Stimulated activated CD4-positive, alpha-beta T cell treated with anti-CD3 and anti-CD28 coated beads, Interleukin-2, amount 100 ng/mL, for 4 hours (primary cell): ENCODE measurements around the gene ADAMTS7.
A peak's percentile ranks its signal among the peaks of the same experiment; 100 is the strongest.
"Not testable (repeated sequence)": the region's sequence is repeated elsewhere in the genome, so short reads cannot be mapped to it uniquely, and the experiment has no call there.

Experiments used
- DNase-seq: peaks from one replicate; pipeline ENCODE4 v3.0.0-alpha.2; 2020; ENCODE audit warnings: low read depth

ADAMTS7 gene

GRCh38 chr15:78811124-78811824, at the start of gene ADAMTS7:
Gene ADAMTS7, minus strand, starts transcription at chr15:78811464. Its CDS starts 244 bp downstream, at chr15:78811220.
- DNase-seq, result peak; percentile 14

- peak; percentile 58 for DNase-seq
Measured at GRCh38 chr15:78859971-78860719, 48.9 kb upstream of the ADAMTS7 start.

GRCh38 chr15:78855746-78856145, 44.5 kb upstream of the ADAMTS7 start:
- no peak for DNase-seq

GRCh38 chr15:78854833-78855372, 43.6 kb upstream of the ADAMTS7 start:
- DNase-seq, result no peak

GRCh38 chr15:78853500-78853899, 42.2 kb upstream of the ADAMTS7 start:
- no peak for DNase-seq

- no peak for DNase-seq
Measured at GRCh38 chr15:78850941-78851755, 39.9 kb upstream of the ADAMTS7 start.

GRCh38 chr15:78850352-78850751, 39.1 kb upstream of the ADAMTS7 start:
- no peak for DNase-seq

GRCh38 chr15:78847387-78847906, 36.2 kb upstream of the ADAMTS7 start:
- DNase-seq, result not testable (repeated sequence)

- DNase-seq, result not testable (repeated sequence)
Measured at GRCh38 chr15:78846906-78847305, 35.6 kb upstream of the ADAMTS7 start.

GRCh38 chr15:78842519-78842918, 31.3 kb upstream of the ADAMTS7 start:
- no peak for DNase-seq

GRCh38 chr15:78841891-78842290, 30.6 kb upstream of the ADAMTS7 start:
- DNase-seq, result no peak

- DNase-seq, result no peak
Measured at GRCh38 chr15:78841376-78841706, 30.1 kb upstream of the ADAMTS7 start.

- no peak for DNase-seq
Measured at GRCh38 chr15:78840661-78841375, 29.6 kb upstream of the ADAMTS7 start.

GRCh38 chr15:78839151-78839550, 27.9 kb upstream of the ADAMTS7 start:
- not testable (repeated sequence) for DNase-seq

GRCh38 chr15:78838489-78838888, 27.2 kb upstream of the ADAMTS7 start:
- DNase-seq, result no peak

GRCh38 chr15:78837543-78837942, 26.3 kb upstream of the ADAMTS7 start:
- DNase-seq, result no peak

- DNase-seq, result no peak
Measured at GRCh38 chr15:78837131-78837530, 25.9 kb upstream of the ADAMTS7 start.

GRCh38 chr15:78836333-78836732, 25.1 kb upstream of the ADAMTS7 start:
- DNase-seq, result no peak

- DNase-seq, result no peak
Measured at GRCh38 chr15:78831229-78832207, 20.3 kb upstream of the ADAMTS7 start.

GRCh38 chr15:78830514-78831228, 19.4 kb upstream of the ADAMTS7 start:
- no peak for DNase-seq
